Lower lobe of right lung (tissue), 2 donors: ENCODE data around the gene ZNF467. TPM values are rescaled to one million over a fixed set of nuclear protein-coding genes. Genes with fewer than 3 reads are reported as not detected.
A peak's percentile ranks its signal among the peaks of the same experiment; 100 is the strongest.

Source experiments
- ATAC-seq, 2 donors: fragments of 200-7000 bp; cut with Tn5 transposase; one replicate each; pipeline ENCODE4 v1.9.1; 2020 to 2022; ENCODE audit warnings: mild to moderate bottlenecking in 2 of 2, moderate library complexity in 2 of 2
- DNase-seq: peaks from one replicate; pipeline ENCODE4 v3.0.0-alpha.2; 2020
- H3K27ac ChIP-seq: fragments of 200-600 bp; one replicate; pipeline ENCODE4 v1.8.0; 2022
- H3K27me3 ChIP-seq: fragments of 200-600 bp; one replicate; pipeline ENCODE4 v1.8.0; 2022; ENCODE audit warnings: low read depth
- H3K36me3 ChIP-seq: fragments of 200-600 bp; one replicate; pipeline ENCODE4 v1.8.0; 2022; ENCODE audit warnings: mild to moderate bottlenecking
- H3K4me1 ChIP-seq: fragments of 200-600 bp; one replicate; pipeline ENCODE4 v1.8.0; 2022
- H3K4me3 ChIP-seq: fragments of 200-600 bp; one replicate; pipeline ENCODE4 v1.8.0; 2022; ENCODE audit warnings: mild to moderate bottlenecking
- H3K9me3 ChIP-seq: fragments of 200-600 bp; one replicate; pipeline ENCODE4 v1.8.0; 2022
- intact Hi-C: fragments of 100-400 bp; cut with DNase I; formaldehyde crosslinking; loops from one replicate; pipeline ENCODE4 v1.11.0; 2022
- total RNA-seq: library from RNA; stranded (reverse); fragmentation: NEBNext Ultra II Directional; extraction: Animal tissue kit (Norgen Biotek cat#: 25700); gene quantifications from one replicate; pipeline ENCODE4 v1.2.1, GENCODE V29; 2021
- TF ChIP-seq, protein P1 (sequence below): fragments of 200-600 bp; IDR thresholded peaks from one replicate; pipeline ENCODE4 v1.8.0; 2022; ENCODE audit warnings: antibody characterized with exemption, mild to moderate bottlenecking
- donor health status: DM: no; HTN: yes; CAD: no; lungs with severe emphysema.

ZNF467 gene
- total RNA-seq, 1 donor from 2014 or later = 23.0 TPM

DNA sequence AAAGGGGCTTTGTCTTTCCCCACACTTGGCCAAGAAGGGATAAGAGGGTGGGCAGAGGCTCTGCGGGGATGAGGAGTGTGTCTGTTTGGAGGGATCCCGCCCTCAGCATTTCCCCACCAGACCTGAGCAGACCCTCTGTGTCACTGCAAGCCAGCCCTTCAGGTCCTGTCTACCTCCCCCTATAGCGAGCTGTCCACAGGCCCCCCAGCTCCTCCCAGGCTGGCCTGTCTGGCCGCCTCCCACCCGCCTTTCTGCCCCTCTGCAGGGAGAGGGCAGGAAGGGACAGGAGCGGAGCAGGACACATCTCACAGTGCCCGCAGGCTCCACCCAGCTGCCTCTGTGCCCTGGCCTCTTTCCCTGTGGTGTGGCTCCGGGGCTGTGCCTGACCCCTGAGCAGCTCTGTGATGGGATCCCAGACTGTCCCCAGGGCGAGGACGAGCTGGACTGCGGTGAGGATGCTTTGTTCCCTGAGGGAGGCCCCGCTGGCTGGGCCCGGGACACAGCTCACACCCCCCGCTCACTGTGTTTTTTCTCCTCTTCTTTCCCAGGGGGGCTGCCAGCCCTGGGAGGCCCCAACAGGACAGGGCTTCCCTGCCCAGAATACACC lies 17.5 kb upstream of the ZNF467 start:
- intact Hi-C loops = no loop called here
- DNase-seq (no peak), ATAC-seq (no peak)
- Histone ChIP-seq H3K36me3 (no peaks in the 10 kb centered on the region), H3K9me3 (no peaks in the 10 kb centered on the region), H3K4me3 (no peak overlapping the region), H3K27me3 (peaks cover 36% of the 10 kb centered on the region), H3K4me1 (peaks cover 12% of the 10 kb centered on the region), H3K27ac (no peak overlapping the region)
- TF ChIP-seq, protein P1, sequence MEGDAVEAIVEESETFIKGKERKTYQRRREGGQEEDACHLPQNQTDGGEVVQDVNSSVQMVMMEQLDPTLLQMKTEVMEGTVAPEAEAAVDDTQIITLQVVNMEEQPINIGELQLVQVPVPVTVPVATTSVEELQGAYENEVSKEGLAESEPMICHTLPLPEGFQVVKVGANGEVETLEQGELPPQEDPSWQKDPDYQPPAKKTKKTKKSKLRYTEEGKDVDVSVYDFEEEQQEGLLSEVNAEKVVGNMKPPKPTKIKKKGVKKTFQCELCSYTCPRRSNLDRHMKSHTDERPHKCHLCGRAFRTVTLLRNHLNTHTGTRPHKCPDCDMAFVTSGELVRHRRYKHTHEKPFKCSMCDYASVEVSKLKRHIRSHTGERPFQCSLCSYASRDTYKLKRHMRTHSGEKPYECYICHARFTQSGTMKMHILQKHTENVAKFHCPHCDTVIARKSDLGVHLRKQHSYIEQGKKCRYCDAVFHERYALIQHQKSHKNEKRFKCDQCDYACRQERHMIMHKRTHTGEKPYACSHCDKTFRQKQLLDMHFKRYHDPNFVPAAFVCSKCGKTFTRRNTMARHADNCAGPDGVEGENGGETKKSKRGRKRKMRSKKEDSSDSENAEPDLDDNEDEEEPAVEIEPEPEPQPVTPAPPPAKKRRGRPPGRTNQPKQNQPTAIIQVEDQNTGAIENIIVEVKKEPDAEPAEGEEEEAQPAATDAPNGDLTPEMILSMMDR = no peak

DNA sequence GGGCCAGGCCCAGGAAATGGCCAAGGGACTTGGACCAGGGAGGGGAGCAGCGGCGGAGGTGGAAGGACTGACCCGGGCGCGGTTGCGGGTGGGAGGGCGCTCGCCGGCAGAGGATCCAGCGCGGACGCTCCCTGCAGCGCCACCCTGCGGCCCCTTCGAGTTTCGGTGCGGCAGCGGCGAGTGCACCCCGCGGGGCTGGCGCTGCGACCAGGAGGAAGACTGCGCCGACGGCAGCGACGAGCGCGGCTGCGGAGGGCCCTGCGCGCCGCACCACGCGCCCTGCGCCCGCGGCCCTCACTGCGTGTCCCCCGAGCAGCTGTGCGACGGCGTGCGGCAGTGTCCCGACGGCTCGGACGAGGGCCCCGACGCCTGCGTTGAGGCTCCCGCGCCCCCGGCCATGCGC lies 16.8 kb upstream of the ZNF467 start:
- peaks cover 12% of the 10 kb centered on the region for H3K4me1 ChIP-seq
- peaks cover 36% of the 10 kb centered on the region for H3K27me3 ChIP-seq
- no peaks in the 10 kb centered on the region for H3K36me3 ChIP-seq
- no peaks in the 10 kb centered on the region for H3K9me3 ChIP-seq
- no peak overlapping the region for H3K4me3 ChIP-seq
- ATAC-seq = peak; percentile 38 to 39
- intact Hi-C loops = no loop called here
- DNase-seq = peak; percentile 77
- H3K27ac ChIP-seq = no peak overlapping the region
- TF ChIP-seq, protein P1 = peak; percentile 61

DNA sequence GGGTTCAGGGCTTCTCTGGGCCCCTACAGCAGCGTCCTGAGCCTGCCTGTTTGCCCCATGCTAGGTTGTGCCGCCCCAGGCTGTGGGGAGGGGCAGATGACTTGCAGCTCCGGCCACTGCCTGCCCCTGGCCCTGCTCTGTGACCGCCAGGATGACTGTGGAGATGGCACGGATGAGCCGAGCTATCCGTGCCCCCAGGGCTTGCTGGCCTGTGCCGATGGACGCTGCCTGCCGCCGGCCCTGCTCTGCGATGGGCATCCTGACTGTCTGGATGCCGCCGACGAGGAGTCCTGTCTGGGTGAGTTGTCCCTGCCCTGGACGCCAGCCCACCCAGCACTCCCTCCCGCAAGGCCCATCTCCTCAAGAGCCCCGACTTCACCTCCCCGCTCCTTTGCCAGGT lies 15.7 kb upstream of the ZNF467 start:
- peaks cover 12% of the 10 kb centered on the region for H3K4me1 ChIP-seq
- intact Hi-C loops = no loop called here
- no peak for DNase-seq
- no peaks in the 10 kb centered on the region for H3K36me3 ChIP-seq
- TF ChIP-seq, protein P1 = no peak
- H3K27me3 ChIP-seq = peaks cover 36% of the 10 kb centered on the region
- no peaks in the 10 kb centered on the region for H3K9me3 ChIP-seq
- no peak overlapping the region for H3K27ac ChIP-seq
- ATAC-seq = no peak
- no peak overlapping the region for H3K4me3 ChIP-seq

DNA sequence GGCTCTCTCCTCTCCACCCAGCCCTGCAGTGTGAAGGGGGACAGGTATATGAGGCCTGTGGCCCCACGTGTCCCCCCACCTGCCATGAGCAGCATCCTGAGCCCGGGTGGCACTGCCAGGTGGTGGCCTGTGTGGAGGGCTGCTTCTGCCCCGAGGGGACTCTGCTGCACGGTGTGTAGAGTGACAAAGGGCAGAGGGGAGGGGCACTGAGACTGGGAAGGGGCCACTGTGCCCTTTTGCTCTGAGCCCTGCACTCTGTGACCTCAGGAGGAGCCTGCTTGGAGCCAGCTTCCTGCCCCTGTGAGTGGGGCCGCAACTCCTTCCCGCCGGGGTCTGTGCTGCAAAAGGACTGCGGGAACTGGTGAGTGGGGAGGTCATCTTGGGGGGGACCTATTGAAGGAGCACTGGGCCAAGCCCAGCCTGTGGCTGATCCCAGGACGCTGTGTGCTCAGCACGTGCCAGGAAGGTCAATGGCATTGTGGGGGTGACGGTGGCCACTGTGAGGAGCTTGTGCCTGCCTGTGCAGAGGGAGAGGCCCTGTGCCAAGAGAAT lies 15.0 kb upstream of the ZNF467 start:
- no peak overlapping the region for H3K4me3 ChIP-seq
- TF ChIP-seq, protein P1 = no peak
- DNase-seq (no peak), ATAC-seq (no peak)
- no peaks in the 10 kb centered on the region for H3K9me3 ChIP-seq
- peaks cover 36% of the 10 kb centered on the region for H3K27me3 ChIP-seq
- H3K4me1 ChIP-seq = peaks cover 12% of the 10 kb centered on the region
- intact Hi-C loops = no loop called here
- H3K36me3 ChIP-seq = no peaks in the 10 kb centered on the region
- H3K27ac ChIP-seq = no peak overlapping the region

DNA sequence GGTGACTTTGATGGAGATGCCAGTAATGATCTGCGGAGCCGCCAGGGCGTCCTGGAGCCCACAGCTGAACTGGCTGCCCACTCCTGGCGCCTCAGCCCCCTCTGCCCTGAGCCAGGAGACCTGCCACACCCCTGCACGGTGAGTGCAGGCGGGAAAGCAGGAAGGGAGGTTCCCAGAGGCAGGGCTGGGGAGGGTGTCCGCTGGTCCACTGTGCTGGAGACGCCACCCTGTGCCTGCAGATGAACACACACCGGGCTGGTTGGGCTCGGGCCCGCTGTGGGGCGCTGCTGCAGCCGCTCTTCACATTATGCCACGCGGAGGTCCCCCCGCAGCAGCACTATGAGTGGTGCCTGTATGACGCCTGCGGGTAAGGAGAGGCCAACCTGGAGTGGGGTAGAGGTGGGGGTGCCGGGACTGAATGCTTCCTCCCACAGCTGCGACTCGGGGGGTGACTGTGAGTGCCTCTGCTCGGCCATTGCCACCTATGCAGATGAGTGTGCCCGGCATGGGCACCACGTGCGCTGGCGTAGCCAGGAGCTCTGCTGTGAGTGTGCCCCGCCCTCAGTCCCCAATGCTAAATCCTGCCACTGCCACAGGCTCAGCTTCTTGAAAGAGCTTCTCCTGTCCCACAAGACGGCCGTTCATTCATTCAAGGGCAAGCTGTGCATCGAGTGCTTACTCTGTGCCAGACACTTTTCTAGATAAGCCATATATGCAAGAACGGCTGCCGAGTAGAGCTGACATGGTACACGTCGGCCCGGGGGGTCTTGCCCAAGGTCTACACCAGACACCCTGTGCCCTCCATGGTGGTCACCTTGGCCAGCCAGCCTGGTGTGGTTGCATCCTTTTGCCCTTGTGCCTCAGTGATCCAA lies 14.3 kb upstream of the ZNF467 start:
- Histone ChIP-seq H3K9me3 (no peaks in the 10 kb centered on the region), H3K27me3 (peaks cover 36% of the 10 kb centered on the region), H3K4me3 (no peak overlapping the region), H3K36me3 (no peaks in the 10 kb centered on the region), H3K27ac (no peak overlapping the region), H3K4me1 (peaks cover 12% of the 10 kb centered on the region)
- intact Hi-C loops = no loop called here
- no peak for DNase-seq
- TF ChIP-seq, protein P1 = peak; percentile 50
- ATAC-seq = peak; percentile 36 to 54
